Cardiac fibroblast (primary cell): ENCODE data around the gene CABLES1.
A peak's percentile ranks its signal among the peaks of the same experiment; 100 is the strongest.
"Not testable (repeated sequence)": the region's sequence is repeated elsewhere in the genome, so short reads cannot be mapped to it uniquely, and the experiment has no call there.

ENCODE experiments used
- DNase-seq, 2 donors: peaks; one replicate each; pipeline versions ENCODE4 v3.0.0 to v3.0.0-alpha.2; 2010; ENCODE audit warnings: low read depth in 2 of 2
- H3K4me3 ChIP-seq, 2 donors: replicated peaks in 1 of 2; 1 replicate in 1 of 2; 2 replicates in 1 of 2; pipeline ENCODE4 v1.5.1; 2011; ENCODE audit warnings: low read depth in 2 of 2, low read length in 2 of 2, mild to moderate bottlenecking in 2 of 2, moderate library complexity in 1 of 2
- TF ChIP-seq, protein P1 (sequence below): IDR thresholded peaks from one replicate; pipeline ENCODE4 v1.5.1; 2011; ENCODE audit warnings: low read depth, mild to moderate bottlenecking, low read length, inconsistent platforms

CABLES1 gene

DNA sequence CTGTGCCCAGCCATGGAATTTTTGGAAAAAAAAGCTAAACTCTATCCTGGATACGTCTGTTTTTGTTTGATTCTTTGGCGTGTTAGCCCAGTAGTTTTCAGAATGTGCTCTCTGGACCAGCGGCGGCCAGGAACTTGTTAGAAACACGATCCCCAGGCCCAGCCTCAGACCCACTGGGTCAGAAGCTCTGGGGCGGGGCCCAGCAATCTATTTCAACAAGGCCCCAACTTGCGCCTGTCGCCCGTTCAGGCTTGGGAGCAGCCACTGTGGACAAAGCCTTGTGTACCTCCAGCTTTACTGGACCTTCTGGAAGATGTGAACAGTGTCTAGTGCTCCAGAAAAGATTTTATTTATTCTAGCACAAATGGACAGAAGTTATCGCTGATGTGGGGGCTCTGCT, 14.3 kb downstream of the CABLES1 start:
- no peak for DNase-seq
- no peak overlapping the region for H3K4me3 ChIP-seq
- TF ChIP-seq, protein P1, sequence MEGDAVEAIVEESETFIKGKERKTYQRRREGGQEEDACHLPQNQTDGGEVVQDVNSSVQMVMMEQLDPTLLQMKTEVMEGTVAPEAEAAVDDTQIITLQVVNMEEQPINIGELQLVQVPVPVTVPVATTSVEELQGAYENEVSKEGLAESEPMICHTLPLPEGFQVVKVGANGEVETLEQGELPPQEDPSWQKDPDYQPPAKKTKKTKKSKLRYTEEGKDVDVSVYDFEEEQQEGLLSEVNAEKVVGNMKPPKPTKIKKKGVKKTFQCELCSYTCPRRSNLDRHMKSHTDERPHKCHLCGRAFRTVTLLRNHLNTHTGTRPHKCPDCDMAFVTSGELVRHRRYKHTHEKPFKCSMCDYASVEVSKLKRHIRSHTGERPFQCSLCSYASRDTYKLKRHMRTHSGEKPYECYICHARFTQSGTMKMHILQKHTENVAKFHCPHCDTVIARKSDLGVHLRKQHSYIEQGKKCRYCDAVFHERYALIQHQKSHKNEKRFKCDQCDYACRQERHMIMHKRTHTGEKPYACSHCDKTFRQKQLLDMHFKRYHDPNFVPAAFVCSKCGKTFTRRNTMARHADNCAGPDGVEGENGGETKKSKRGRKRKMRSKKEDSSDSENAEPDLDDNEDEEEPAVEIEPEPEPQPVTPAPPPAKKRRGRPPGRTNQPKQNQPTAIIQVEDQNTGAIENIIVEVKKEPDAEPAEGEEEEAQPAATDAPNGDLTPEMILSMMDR = no peak

DNA sequence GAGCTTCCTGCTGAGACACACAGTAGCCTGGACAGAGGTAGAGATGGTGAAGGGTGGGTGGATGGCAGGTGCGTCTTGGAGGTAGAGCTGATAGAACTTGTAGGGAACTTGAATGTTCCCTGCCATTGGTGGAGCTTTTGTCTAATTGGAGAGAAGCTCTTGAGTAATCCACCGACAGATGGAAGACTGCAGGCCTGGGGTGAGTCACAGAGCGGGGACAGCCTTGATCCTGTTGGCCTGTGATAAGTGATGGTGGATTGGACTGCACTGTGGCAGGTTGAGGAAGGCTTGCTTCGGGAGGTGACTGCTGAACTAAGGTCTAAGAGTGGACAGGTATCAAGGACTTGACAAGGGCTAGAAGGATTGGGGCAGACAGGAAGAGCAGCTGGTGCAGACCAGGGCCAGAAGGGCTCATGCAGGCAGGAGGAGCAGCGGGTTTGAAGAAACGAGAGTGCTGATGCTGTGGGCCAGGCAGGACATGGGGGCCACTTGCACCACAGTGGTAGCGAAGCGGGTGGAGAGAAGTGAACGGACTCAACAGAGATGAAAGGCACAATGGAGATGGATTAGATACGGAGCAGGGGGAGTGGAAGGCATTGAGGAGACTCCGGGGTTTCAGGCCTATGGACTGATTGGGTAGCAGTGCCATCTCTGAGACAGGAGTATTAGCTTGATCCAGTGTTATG, 16.3 kb downstream of the CABLES1 start:
- DNase-seq = peak in 1 of 2 donors; percentile 29
- H3K4me3 ChIP-seq = no peak overlapping the region
- TF ChIP-seq, protein P1 = no peak

DNA sequence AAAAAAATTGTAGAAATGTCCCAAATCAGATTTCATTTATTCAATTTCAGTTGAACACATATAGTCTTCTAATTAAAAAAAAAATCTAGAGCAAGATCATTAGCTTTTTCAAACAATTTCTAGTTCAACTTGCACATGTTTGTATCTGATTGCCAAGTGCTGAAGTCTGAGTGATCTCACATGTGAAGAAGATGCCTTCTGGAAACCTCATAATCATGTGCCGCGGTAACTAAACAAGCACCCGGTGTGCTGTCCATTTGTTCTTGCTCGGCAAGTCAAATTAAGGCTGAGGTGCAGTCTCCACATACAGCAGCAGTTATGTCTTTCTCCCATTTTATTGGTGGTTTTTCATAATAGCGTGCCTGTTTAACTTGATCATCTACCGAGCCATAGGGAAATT, 18.7 kb downstream of the CABLES1 start:
- TF ChIP-seq, protein P1 = no peak
- no peak overlapping the region for H3K4me3 ChIP-seq
- no peak for DNase-seq

DNA sequence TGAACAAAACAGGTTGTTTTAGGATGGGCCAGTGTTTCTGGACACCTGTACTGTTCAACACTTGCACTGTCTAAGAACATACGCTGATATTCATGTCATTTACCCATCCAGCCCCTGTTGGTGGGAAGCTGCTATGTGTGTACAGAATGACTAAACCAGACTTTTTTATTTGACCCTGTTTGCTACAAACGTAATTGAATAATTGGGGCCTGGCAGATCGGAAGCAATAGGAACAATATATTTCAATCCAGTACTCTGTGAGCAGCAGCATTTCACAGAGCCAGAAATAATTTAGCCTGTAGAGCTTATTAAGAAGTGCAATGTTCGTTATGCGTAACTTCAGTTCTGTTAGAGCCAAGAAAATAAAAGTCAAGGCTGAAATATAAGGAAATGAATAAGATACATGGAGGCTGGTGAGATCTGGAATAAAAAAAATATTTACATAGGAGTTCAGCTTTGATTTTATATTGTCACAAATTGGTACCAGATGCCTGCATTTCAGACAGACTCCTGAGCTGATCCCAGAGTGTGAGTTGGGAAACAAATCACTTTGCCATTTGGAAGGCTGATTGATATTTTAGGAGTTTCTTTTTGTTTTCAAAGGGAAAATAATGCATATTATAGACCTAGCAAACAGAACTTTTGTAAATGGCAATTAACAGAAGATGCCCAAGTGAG, 19.7 kb downstream of the CABLES1 start:
- DNase-seq = no peak
- TF ChIP-seq, protein P1 = no peak
- H3K4me3 ChIP-seq = no peak overlapping the region

DNA sequence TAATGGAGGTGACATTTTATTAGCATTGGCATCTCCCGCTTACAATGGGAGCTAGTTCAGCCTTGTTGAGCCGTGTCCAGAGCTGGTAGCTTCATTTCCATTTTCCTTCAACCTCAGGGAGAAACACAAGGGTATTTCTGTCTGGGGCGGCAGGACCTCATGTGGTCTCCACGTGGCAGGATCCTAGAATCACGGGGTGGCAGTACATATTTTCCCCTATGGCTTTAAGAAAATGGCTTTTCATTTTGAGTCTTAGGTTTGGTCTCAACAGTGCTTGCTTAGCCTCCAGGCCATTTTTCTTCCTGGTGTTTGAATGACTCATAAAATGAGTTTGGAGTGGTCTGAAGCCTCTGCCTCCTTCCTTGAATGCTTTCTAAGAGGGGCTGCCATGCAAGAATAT, 20.3 kb downstream of the CABLES1 start:
- TF ChIP-seq, protein P1 = no peak
- H3K4me3 ChIP-seq = no peak overlapping the region
- no peak for DNase-seq

DNA sequence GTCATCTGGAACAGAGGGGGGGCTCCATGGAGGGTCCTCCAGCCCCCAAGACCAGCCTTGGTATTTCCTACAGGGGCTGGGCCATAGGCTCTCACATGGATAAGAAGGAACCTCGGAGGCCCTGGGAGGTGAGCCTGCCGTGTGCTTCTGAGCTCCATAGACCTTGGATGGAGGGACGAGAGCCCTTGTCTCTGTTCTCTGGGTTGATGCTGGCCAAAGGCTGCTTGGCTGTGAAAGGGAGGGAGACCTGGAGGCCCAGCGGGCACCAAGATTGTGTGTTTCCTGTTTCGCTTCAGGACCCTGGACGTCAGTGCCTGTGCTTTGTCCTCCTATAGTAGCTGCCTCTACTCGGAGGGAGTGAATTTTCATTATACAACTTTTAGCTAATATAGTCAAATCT, 20.8 kb downstream of the CABLES1 start:
- no peak for DNase-seq
- H3K4me3 ChIP-seq = no peak overlapping the region
- TF ChIP-seq, protein P1 = no peak

DNA sequence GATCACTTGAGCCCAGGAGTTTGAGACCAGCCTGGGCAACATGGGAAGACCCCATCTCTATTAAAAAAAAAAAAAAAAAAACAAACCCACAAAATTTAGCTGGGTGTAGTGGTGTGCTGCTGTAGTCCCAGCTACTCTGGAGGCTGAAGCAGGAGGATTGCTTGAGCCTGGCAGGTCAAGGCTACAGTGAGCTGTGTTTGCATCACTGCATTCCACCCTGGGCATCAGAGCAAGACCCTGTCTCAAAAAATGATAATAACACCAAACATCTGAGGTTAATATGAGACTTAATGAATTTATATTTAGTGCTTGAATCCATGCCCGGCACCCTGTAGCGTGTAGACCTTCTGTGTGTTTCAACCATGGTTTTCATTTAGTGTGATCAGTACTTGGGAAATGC, 22.8 kb downstream of the CABLES1 start:
- H3K4me3 ChIP-seq = no peak overlapping the region
- TF ChIP-seq, protein P1 = no peak
- no peak for DNase-seq

DNA sequence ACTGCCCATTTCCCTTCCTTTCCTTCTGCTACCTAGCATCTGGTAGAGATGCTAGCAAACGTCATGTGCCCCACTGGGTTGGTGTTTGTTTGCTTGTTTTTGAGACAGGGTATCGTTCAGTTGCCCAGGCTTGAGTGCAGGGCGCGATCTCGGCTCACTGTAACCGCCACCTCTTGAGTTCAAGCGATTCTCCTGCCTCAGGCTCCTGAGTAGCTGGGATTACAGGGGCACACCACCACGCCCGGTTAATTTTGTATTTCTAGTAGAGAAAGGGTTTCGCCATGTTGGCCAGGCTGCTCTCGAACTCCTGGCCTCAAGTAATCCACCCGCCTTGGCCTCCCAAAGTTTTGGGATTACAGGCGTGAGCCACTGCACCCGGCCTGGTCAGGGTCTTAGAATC, 23.6 kb downstream of the CABLES1 start:
- DNase-seq, H3K4me3 ChIP-seq: not testable (repeated sequence)
